OCI-LY7 (cell line): ENCODE measurements around the gene MAPK8IP2. TPM values are rescaled to one million over a fixed set of nuclear protein-coding genes. Genes with fewer than 3 reads are reported as not detected.
"Not testable (repeated sequence)": the region's sequence is repeated elsewhere in the genome, so short reads cannot be mapped to it uniquely, and the experiment has no call there.

Source experiments
- BruUV-seq: library from RNA; stranded (reverse); fragments of 400-500 nt; replicated peaks from 2 replicates; lab custom pipeline; 2021; lab: Mats Ljungman, UMichigan
- CTCF ChIA-PET: fragments of 300-600 bp; sonication (Branson Sonifier 250); formaldehyde crosslinking; loops from one replicate; lab custom pipeline; 2022; ENCODE audit warnings: antibody characterized with exemption; ENCODE audit not compliant: unreplicated experiment; lab: Charles Lee
- POLR2A ChIA-PET: fragments of 300-600 bp; sonication (Branson Sonifier 250); formaldehyde crosslinking; loops from one replicate; lab custom pipeline; 2022; ENCODE audit warnings: antibody characterized with exemption; lab: Charles Lee
- DNase-seq: peaks from one replicate; pipeline ENCODE4 v3.0.0-alpha.2; 2015; ENCODE audit warnings: low spot score
- H2AFZ ChIP-seq: fragments of 200-600 bp; sonication (generic), shearing (Covaris generic); 2 replicates; pipeline ENCODE4 v1.6.1; 2014; ENCODE audit warnings: mild to moderate bottlenecking, antibody characterized with exemption, low read length, moderate library complexity
- H3K27ac ChIP-seq: fragments of 200-600 bp; sonication (generic); 2 replicates; pipeline ENCODE4 v1.5.1; 2014; ENCODE audit warnings: mixed run types, low read depth, mild to moderate bottlenecking, moderate library complexity, low read length, inconsistent platforms; ENCODE audit not compliant: poor library complexity, severe bottlenecking
- H3K36me3 ChIP-seq: fragments of 200-600 bp; sonication (generic); 2 replicates; pipeline ENCODE4 v1.6.1; 2014; ENCODE audit warnings: mild to moderate bottlenecking, antibody characterized with exemption, low read length, moderate library complexity, mixed read lengths; ENCODE audit not compliant: insufficient read depth
- H3K4me1 ChIP-seq: fragments of 200-600 bp; sonication (generic); 2 replicates; pipeline ENCODE4 v1.5.1; 2014; ENCODE audit warnings: mild to moderate bottlenecking, low read length; ENCODE audit not compliant: insufficient read depth, poor library complexity, severe bottlenecking
- H3K4me2 ChIP-seq: fragments of 200-600 bp; sonication (generic); 2 replicates; pipeline ENCODE4 v1.6.1; 2014; ENCODE audit warnings: mild to moderate bottlenecking, low read length
- H3K4me3 ChIP-seq: fragments of 200-600 bp; sonication (generic); 2 replicates; pipeline ENCODE4 v1.5.1; 2014; ENCODE audit warnings: mild to moderate bottlenecking, low read depth, low read length; ENCODE audit not compliant: poor library complexity, severe bottlenecking
- H3K79me2 ChIP-seq: fragments of 200-600 bp; sonication (generic); 2 replicates; pipeline ENCODE4 v1.6.1; 2016; ENCODE audit warnings: low read depth, mild to moderate bottlenecking, low read length, moderate library complexity, mixed read lengths; ENCODE audit not compliant: insufficient read depth
- H3K9me2 ChIP-seq: fragments of 200-600 bp; sonication (generic); 2 replicates; pipeline ENCODE4 v1.6.1; 2016; ENCODE audit warnings: mild to moderate bottlenecking, low read length, mixed read lengths; ENCODE audit not compliant: insufficient read depth
- H3K9me3 ChIP-seq: fragments of 200-600 bp; sonication (generic); 2 replicates; pipeline ENCODE4 v1.6.1; 2014; ENCODE audit warnings: mild to moderate bottlenecking, mixed run types, low read length, mixed read lengths
- H4K20me1 ChIP-seq: fragments of 200-600 bp; sonication (generic); 2 replicates; pipeline ENCODE4 v1.6.1; 2014; ENCODE audit warnings: mild to moderate bottlenecking, antibody characterized with exemption, low read length, moderate library complexity, mixed read lengths; ENCODE audit not compliant: insufficient read depth
- CTCF ChIP-seq: fragments of 200-600 bp; sonication (generic); conservative IDR thresholded peaks from 2 replicates; pipeline ENCODE4 v1.5.1; 2014; ENCODE audit warnings: mild to moderate bottlenecking, antibody characterized with exemption, low read length, moderate library complexity, mixed read lengths
- EZH2phosphoT487 ChIP-seq: fragments of 200-600 bp; sonication (generic); IDR thresholded peaks from 2 replicates; pipeline ENCODE4 v1.6.1; 2018; ENCODE audit warnings: low read depth, borderline replicate concordance, mild to moderate bottlenecking, mixed run types, antibody characterized with exemption, low read length, moderate library complexity, mixed read lengths
- intact Hi-C: fragments of 100-400 bp; cut with micrococcal nuclease; formaldehyde crosslinking; loops from one replicate; pipeline ENCODE4 v1.10.0; 2022; ENCODE audit not compliant: unreplicated experiment
- total RNA-seq, 2 experiments: library from RNA; depleted of rRNA in 1 of 2; stranded (reverse); fragments of >200 nt in 1 of 2; shearing (Covaris generic) in 1 of 2; gene quantifications; 2 replicates each; pipeline ENCODE4 v1.2.3, GENCODE V29; 2014 to 2022

MAPK8IP2 gene
- total RNA-seq, 2 experiments from 2014 or later, result 0.54 to 2.2 TPM

GRCh38 chr22:50653256-50653655, 52.7 kb downstream of the MAPK8IP2 start:
- BruUV-seq, result no TSS peak

GRCh38 chr22:50654664-50655063, 54.1 kb downstream of the MAPK8IP2 start:
- H3K27ac ChIP-seq, BruUV-seq, H3K9me2 ChIP-seq, H3K4me1 ChIP-seq, intact Hi-C loops, CTCF ChIA-PET, H3K9me3 ChIP-seq, H3K4me2 ChIP-seq, H3K36me3 ChIP-seq, POLR2A ChIA-PET, H3K4me3 ChIP-seq, H4K20me1 ChIP-seq, DNase-seq, H3K79me2 ChIP-seq, H2AFZ ChIP-seq: not testable (repeated sequence)

More at GRCh38 chr22:50653256-50653655, 52.7 kb downstream of the MAPK8IP2 start:
- Histone ChIP-seq H3K4me2 (no peak overlapping the region), H3K9me2 (no peaks in the 10 kb centered on the region), H3K27ac (no peak overlapping the region), H4K20me1 (no peaks in the 10 kb centered on the region), H3K36me3 (no peaks in the 10 kb centered on the region), H3K9me3 (peaks cover 18% of the 10 kb centered on the region; the same call in 1 of the 2 replicates), H3K4me1 (no peaks in the 10 kb centered on the region), H3K4me3 (no peak overlapping the region), H3K79me2 (no peaks in the 10 kb centered on the region), H2AFZ (no peak overlapping the region)
- POLR2A ChIA-PET, result no interaction called here
- DNase-seq, result no peak
- TF ChIP-seq EZH2phosphoT487 (no peak), CTCF (no peak)
- CTCF ChIA-PET, result no interaction called here
- intact Hi-C loops, result no loop called here

GRCh38 chr22:50656122-50657070, 55.8 kb downstream of the MAPK8IP2 start:
- CTCF ChIA-PET, result no interaction called here
- Histone ChIP-seq H2AFZ (no peak overlapping the region), H3K36me3 (no peaks in the 10 kb centered on the region), H3K9me2 (no peaks in the 10 kb centered on the region), H3K4me1 (no peaks in the 10 kb centered on the region), H3K4me2 (no peak overlapping the region), H3K4me3 (no peak overlapping the region), H3K9me3 (no peaks in the 10 kb centered on the region), H4K20me1 (no peaks in the 10 kb centered on the region), H3K79me2 (no peaks in the 10 kb centered on the region), H3K27ac (no peak overlapping the region)
- intact Hi-C loops, result no loop called here
- POLR2A ChIA-PET, result no interaction called here
- TF ChIP-seq EZH2phosphoT487 (no peak), CTCF (no peak)
- DNase-seq, result no peak
- no TSS peak for BruUV-seq
